HG03575 (cell line): Measurements from ENCODE around the gene TRAK1.

Experiments used
- ATAC-seq: cut with Tn5 transposase; IDR thresholded peaks from one replicate; pipeline ENCODE4 v1.9.1; 2021; ENCODE audit not compliant: unreplicated experiment, insufficient number of reproducible peaks, low FRiP score; ENCODE audit errors: extremely low read depth

TRAK1 gene

DNA sequence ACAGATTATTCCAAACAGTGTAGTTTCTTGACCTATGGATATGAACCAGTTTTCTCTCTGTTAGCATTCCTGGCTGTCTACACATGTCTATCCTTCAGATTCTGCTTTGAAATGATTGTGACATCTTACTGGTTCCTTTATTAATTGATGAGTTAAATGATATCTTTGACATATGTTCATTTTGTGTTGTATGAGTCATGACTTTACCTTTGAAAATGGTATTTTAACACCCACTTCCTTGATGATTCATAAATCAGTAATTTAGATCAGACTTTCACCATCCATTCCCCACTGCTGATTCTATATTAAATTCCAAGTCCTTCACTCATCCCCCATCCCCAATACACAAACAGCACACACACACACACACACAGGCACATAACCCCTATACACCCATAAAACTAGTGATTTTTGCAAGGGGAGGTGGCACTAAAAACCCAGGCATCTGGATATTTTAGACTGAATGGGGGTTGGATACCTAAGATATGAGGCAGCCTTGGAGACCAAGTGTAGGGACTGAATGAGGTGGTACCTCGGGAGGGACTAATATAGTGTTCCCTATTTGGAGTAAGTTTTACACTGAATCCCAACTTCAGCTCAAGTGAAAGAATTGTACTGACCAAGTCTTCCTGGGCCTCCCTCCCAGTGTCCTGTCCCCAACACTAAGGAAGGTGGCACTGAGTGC is 165.1 kb downstream of the TRAK1 start:
- ATAC-seq, result no peak

DNA sequence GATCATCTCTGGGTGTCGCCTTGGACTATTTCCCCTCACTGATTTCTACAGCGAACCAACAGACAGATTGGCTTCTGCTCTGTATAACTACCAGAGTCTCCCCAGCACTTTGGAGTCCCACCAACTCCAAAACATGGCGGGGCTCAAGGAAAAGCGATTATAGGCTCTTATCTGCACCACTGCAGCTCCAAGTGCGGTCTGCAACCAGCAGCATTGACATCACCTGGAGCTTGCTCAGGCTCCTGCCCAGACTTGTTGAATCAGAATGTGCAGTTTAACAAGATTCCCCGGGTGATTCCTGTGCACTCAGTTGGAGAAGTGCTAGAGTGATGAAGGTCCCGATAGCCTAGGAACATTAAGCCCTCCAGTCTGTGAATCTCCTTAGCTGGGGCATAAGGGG is 165.8 kb downstream of the TRAK1 start:
- ATAC-seq, result no peak

DNA sequence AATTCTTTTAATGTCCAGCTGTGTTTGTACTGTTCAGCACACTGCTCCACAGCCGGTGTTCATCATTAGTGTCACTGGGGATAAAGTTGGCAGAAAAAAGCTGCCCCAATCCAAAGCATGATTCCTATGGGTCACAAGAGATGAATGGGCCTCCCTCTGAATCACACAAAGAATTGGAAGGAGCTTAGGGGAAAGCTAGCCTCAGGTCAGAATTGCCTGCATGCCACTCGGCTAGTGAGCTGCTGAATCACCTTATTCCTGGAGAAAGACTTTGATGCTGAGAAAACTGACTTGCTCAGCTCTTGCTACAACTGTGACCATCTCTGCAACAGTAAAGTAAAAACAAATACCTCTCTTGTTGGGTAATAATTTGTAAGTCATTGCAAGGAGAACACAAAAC is 171.4 kb downstream of the TRAK1 start:
- ATAC-seq, result no peak

DNA sequence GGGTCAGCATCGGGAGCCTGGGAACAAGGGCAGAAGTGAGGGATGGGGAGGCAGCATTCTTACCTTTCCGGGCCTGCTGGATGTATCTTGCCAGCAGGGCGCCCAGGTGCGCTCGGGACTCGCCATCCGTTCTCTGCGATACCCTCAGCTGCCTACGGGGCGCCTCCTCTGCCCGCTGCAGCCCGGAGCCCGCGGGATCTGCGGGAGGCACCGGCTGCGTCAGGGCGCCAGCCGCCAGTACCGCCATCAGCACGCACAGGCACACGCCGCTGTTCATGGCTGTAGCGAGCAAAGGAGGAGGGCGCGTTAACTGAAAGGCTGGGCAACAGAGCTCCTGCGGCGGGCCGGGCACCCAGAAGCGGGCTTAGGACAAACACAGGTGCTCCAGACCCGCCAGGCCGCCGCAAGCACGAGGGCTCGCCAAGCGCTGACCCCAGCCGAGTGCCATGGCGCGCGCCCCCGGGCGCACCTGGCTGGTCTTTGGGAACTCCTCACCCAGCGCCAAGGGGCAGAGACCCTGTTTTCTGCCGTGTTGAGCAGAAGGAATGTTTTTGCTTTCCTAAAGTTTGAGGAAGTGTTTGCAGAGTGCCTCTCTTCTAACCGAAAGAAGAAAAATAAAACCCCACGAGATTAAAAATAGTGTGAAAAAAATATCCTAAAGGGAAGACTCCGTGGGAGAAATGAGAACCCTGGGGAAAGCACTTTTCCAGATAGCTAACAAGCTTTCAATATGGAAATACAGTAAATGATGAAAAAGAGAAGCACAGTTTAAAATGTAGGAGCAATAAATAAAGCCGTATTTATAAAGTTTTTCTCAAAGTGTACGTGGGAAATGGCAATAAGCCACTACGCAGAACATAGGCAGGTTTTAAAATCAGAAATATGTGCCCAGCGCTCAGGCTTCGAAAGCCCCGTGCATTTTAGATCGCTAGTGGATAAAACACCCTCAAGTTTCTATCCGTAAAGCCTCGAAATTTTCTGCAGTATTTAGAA is 172.5 kb downstream of the TRAK1 start:
- ATAC-seq, result no peak

DNA sequence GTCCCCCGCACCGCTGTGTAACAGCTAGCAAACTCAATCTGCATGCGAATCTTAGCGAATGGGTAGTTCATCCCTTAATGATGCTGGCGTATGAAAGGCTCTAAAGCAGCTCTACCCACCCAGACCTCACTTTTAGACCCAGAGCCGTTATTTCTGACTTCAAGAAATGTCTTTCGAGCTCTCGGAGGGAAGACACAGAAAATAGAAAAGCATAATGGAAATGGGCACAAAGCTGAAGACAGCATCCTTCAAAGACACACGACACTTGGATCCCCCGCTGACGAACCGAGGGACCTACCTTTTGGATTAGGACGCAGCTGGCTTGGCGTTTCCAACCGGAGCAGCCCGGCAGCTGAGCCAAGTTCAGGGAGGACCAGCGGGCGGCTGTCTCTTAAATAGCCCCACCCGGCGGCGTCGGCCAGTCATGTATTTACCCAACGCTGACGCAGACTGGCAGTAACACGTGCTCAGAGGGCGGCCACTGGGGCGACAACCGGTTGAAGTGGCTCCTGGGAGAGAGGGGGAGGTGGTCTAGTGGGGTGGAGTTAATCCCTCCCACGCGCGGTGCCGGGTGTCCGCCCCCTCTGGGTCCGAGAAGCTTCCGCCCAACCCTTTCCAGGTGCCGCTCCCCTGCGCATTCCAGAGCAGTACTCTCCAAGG is 173.4 kb downstream of the TRAK1 start:
- ATAC-seq, result no peak

DNA sequence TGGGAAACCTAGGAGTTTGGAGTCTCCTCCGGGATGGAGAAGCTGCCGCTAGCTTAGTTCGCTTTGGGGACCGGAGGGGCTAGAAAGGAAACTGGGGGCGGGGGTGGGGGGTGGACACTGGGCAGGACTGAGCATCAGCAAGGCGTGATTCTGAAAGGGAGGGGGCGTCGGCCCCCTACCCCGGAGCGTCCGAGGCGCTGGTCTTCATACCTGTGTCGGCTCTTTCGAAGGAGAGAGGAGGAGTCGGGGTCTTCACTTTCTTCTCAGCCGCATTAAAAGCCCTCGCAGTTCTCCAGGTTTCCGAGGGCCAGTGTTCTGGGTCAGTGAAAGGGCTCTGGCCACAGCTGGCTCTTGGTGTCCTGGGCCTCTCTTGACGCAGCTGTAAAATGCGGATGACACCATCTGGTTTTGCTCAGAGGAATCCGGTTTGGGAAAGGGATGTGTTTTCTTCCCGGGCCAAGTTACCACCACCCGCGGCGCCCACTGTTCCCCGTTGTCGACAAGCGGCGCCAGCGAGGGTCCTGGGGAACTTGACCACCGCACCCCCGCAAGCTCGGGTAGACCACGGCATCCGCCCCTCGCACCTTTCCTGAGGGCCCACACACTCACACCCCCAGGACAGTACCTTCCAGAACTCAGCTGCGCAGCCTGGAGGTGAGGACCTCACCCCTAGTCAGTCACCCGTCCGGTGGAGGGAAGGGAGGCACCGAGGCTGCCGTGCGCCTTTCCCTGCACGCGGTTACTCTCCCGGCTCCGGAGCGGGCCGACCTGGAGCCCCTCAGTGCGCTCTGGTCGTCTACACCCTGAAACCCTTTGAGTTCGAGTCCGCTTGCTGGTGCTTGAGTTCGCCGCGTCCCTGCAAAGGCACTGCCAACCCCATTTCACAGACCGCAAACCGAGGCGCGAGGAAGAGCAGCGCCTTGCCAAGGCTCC is 174.2 kb downstream of the TRAK1 start:
- no peak for ATAC-seq

DNA sequence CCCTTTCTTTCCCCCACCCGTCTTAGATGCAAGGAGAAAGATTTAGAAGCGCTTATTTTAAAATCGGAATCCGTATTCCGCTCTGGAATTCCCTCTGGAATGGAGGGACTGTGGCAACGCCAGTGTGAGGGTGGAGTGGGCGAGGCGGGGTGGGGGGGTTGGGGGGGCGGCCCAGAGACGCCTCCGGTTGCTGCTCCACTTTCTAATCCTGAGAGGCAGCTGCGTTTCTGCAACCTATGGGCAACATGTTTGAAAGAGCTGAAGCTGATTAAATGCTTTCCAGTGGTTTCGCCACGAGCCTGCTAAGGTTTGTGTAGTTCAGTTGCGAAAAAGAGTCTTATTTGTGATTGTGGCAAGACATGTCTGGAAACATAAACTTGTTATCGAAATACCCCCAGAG is 174.9 kb downstream of the TRAK1 start, which contains the start of gene CCK:
CCK (minus strand) TSS at position 101 of the 400 bp plus-strand sequence. CDS start 2,555 bp downstream, outside the sequence.
- ATAC-seq, result no peak

DNA sequence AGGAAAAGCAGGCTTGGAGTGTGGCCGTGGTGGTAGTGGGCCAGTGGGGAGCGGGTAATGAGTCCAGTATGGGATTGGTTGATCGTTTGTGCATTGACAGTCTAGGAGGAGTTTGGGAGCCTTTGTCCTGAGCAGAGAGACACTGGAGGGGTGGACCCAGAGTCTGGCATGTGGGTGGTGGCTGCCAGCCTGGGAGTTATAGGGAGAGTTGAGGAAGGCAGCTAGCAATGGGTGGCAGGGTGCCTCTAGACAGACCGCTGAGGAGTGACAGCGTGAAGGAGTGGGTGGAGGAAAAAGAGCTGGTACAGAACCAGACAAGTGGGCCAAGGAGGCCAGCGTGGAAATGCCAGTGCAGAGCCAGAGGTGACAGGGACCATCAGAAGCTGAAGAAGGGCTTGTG is 176.7 kb downstream of the TRAK1 start:
- ATAC-seq, result no peak

DNA sequence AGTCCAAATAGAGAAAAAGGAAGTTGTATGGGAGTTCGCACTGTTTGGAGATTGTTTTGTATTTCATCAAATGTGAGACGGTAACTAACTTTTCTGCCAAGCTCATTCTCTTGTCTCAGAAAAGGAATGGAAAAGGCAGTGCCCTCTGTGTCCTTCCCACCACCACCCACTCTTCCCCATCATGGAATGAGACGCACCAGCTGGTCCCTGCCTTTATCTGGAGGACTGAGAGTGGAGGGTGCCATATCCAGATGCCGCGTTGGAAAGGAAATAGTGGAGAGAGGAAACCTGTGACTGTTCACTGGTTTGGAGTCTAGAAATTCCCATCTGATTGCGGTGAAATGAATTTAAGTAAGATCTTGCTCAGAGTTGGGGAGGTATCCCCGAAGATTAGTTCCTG is 178.5 kb downstream of the TRAK1 start:
- ATAC-seq, result no peak

DNA sequence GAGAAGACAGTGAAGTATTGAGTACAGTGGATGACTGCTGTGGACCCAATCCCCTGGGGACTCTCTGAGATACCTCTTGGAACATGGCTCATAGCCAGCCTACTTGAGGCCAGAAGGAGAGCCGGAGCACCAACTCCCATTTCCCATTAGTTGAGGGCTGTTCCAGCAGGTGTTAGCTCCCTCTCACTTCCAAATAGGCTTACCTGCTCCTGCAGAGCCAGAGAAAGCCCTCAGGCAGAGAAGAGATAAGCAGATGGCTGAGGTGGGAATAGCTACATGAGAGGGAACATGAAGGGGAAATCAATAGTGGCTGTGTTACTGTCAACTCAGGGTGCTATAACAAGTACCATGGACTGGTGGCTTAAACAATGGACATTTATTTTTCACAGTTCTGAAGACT is 179.4 kb downstream of the TRAK1 start:
- ATAC-seq, result no peak

DNA sequence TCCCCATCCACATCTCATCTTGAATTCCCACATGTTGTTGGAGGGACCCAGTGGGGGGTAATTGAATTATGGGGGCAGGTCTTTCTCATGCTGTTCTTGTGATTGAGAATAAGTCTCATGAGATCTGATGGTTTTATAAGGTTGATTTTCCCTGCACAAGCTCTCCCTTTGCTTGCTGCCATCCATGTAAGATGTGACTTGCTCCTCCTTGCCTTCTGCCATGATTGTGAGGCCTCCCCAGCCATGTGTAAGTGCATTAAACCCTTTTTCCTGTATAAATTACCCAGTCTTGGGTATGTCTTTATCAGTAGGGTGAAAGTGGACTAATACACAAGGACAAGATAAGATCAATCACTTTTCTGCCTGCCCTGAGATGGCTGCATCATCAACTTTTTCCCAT is 180.6 kb downstream of the TRAK1 start:
- no peak for ATAC-seq

DNA sequence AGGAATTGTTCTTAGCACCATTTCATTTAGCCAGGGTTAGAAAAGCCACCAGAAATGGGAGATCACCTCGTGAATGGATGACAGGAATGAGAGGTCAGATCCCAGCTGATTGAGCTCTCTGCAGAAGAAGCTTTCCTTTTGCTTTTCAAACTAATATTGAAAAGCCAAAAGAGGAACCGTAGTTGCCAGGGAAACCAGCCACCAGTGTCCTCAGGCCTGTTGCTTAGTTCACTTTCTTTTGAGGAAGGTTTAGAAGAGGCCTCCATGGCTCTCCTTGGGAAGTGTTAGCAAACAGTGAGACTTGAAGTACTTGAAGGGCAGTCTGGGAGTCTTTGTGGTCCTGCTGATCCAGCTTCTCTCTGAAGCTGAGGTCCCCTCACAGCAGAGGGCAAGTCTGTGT is 182.2 kb downstream of the TRAK1 start:
- no peak for ATAC-seq

DNA sequence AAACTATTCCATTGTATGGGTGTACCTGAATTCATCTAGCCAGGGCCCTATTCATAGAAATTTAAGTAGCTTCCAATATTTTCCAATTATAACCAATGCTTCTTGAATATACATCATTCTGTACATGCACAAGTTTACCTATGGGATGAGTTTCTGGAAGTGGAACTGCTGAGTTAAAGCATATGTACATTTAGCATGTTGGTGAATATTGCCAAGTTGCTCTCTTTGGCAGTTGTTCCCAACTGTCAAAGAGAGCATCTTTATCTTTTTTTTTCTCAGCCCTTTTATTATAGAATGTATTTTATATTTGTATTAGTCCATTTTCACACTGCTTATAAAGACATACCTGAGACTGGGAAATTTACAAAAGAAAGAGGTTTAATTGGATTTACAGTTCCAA is 183.1 kb downstream of the TRAK1 start:
- ATAC-seq, result no peak

DNA sequence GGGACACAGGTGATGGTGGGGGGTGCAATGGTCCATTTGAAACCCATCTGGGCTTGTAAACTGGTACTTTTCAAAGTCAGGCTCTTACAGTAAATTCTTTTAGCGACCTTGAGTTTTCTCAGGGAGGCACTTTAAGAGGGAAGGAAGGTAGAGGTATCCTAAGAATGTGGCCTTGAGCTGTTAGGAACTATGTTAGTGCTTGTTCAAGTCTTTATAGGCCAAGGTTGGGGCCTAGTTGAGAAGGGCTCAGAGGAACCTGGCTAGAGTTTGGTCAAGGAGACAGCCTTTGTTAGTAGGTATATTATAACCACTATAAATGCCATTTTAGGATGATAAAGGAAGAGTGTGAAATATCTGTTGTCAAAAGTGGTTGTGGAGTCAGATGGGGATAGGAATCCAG is 184.1 kb downstream of the TRAK1 start:
- no peak for ATAC-seq
